ENCODE results near the gene LNX1. TPM values are rescaled to one million over a fixed set of nuclear protein-coding genes. Genes with fewer than 3 reads are reported as not detected.
A peak's percentile ranks its signal among the peaks of the same experiment; 100 is the strongest.

The LNX1 gene
- total RNA-seq, 4 donors from 2014 or later = 14.5 to 41.0 (median 22.9) TPM

GRCh38 chr4:53535567-53535966 is 55.7 kb downstream of the LNX1 start:
- no peak overlapping the region for H3K4me3 ChIP-seq
- WGBS, 2 donors = 67% methylated on average over 2 to 3 of the region's 3 CpGs
- H3K36me3 ChIP-seq = no peaks in the 10 kb centered on the region
- peak overlapping the region in 3 of 4 donors; percentile 6 to 75 (median 55) for H3K27ac ChIP-seq
- H3K9me3 ChIP-seq = no peaks in the 10 kb centered on the region
- H3K4me1 ChIP-seq = peaks cover 0 to 38% (median 8%) of the 10 kb centered on the region in 3 donors
- H3K27me3 ChIP-seq = no peaks in the 10 kb centered on the region
- intact Hi-C loops (cut with DNase I) = no loop called here
- no peak for TF ChIP-seq POLR2A (IDR thresholded peaks at IDR 0.05)
- DNase-seq = no peak

- WGBS, 2 donors = 76 to 78% methylated on average over 2 of the region's 2 CpGs
Observed at GRCh38 chr4:53534684-53535083, 56.6 kb downstream of the LNX1 start.

DNA sequence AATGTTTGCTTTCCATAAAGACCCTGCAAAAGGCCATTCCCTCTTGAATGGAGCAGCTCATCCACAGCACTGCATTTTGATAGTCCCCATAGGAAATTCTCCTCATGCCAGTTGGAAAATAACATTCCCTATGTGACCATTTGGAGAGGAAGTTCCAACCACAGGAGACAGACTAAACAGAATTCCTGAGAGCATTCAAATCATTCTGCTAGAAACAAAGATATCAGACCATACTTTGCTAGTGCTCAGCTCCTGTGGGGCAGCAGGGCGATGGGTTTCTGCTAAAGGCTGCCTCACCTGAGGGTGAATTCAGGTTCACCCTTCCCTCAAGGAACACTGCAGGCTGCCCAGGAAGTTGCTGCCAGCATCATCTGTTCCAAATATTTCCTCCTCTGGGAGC is 58.8 kb downstream of the LNX1 start:
- DNase-seq = no peak
- intact Hi-C loops (cut with DNase I) = no loop called here
- Histone ChIP-seq H3K36me3 (no peaks in the 10 kb centered on the region), H3K9me3 (no peaks in the 10 kb centered on the region), H3K4me3 (no peak overlapping the region), H3K27ac (no peak overlapping the region), H3K27me3 (no peaks in the 10 kb centered on the region), H3K4me1 (peaks cover 0 to 7% (median 0%) of the 10 kb centered on the region in 3 donors)
- WGBS, 2 donors = 63 to 86% methylated on average over 1 of the region's 1 CpG
- no peak for TF ChIP-seq POLR2A (IDR thresholded peaks at IDR 0.05)
- TF ChIP-seq, protein P1, sequence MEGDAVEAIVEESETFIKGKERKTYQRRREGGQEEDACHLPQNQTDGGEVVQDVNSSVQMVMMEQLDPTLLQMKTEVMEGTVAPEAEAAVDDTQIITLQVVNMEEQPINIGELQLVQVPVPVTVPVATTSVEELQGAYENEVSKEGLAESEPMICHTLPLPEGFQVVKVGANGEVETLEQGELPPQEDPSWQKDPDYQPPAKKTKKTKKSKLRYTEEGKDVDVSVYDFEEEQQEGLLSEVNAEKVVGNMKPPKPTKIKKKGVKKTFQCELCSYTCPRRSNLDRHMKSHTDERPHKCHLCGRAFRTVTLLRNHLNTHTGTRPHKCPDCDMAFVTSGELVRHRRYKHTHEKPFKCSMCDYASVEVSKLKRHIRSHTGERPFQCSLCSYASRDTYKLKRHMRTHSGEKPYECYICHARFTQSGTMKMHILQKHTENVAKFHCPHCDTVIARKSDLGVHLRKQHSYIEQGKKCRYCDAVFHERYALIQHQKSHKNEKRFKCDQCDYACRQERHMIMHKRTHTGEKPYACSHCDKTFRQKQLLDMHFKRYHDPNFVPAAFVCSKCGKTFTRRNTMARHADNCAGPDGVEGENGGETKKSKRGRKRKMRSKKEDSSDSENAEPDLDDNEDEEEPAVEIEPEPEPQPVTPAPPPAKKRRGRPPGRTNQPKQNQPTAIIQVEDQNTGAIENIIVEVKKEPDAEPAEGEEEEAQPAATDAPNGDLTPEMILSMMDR (IDR thresholded peaks at IDR 0.05) = no peak

More at GRCh38 chr4:53534684-53535083, 56.6 kb downstream of the LNX1 start:
- H3K9me3 ChIP-seq = no peaks in the 10 kb centered on the region
- peaks cover 0 to 29% (median 8%) of the 10 kb centered on the region in 3 donors for H3K4me1 ChIP-seq
- H3K27ac ChIP-seq = no peak overlapping the region
- no peaks in the 10 kb centered on the region for H3K36me3 ChIP-seq
- intact Hi-C loops (cut with DNase I) = no loop called here
- TF ChIP-seq, protein P1 (IDR thresholded peaks at IDR 0.05) = no peak
- TF ChIP-seq POLR2A (IDR thresholded peaks at IDR 0.05) = no peak
- no peak for DNase-seq
- no peaks in the 10 kb centered on the region for H3K27me3 ChIP-seq
- no peak overlapping the region for H3K4me3 ChIP-seq

DNA sequence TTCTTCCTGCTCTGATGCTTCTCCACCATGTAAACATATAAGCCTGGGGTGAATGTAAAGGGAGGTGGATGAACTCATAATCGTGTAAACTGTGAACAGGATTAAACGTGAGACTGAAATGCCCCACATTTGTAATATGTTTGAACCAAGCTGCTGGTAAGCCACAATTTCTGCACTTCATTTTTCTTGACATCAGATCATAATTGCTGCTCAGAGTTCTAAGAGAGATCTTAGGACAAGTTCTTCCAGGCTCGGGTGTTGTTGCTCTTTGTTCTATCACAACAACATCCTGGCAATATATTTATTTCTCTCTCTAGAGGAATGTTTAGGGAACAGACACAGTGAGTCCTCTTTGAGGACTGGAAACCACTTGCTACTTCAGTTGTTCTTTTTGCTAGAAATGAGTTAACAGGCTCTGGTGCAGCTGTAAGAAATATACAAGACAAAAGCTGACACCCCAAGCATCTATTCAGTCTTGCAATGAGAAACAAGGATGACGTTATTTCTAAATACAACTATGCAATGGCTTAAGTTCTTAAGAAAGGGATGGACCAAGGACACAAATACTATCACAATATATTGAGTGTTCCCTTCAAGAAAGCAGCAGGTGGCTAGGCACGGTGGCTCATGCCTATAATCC is 59.6 kb downstream of the LNX1 start:
- Histone ChIP-seq H3K27me3 (no peaks in the 10 kb centered on the region), H3K4me3 (no peak overlapping the region), H3K4me1 (no peaks in the 10 kb centered on the region), H3K27ac (no peak overlapping the region), H3K9me3 (no peaks in the 10 kb centered on the region), H3K36me3 (no peaks in the 10 kb centered on the region)
- intact Hi-C loops (cut with DNase I) = no loop called here
- TF ChIP-seq, protein P1 (IDR thresholded peaks at IDR 0.05) = no peak
- TF ChIP-seq POLR2A (IDR thresholded peaks at IDR 0.05) = no peak
- 62 to 68% methylated on average over 5 of the region's 5 CpGs for WGBS, 2 donors
- no peak for DNase-seq

- Histone ChIP-seq H3K4me1 (no peaks in the 10 kb centered on the region), H3K36me3 (no peaks in the 10 kb centered on the region), H3K27ac (no peak overlapping the region), H3K27me3 (no peaks in the 10 kb centered on the region), H3K4me3 (no peak overlapping the region), H3K9me3 (no peaks in the 10 kb centered on the region)
- 85 to 94% methylated on average over 3 of the region's 3 CpGs for WGBS, 2 donors
- intact Hi-C loops (cut with DNase I) = no loop called here
- no peak for DNase-seq
- TF ChIP-seq, protein P1 (IDR thresholded peaks at IDR 0.05) = no peak
- TF ChIP-seq POLR2A (IDR thresholded peaks at IDR 0.05) = no peak
Observed at GRCh38 chr4:53529025-53529424, 62.3 kb downstream of the LNX1 start.
